GM21367 (cell line): ENCODE measurements around the gene NAT9.

Experiments
- ATAC-seq: cut with Tn5 transposase; IDR thresholded peaks from one replicate; pipeline ENCODE4 v1.9.1; 2021; ENCODE audit not compliant: unreplicated experiment

Gene NAT9

DNA sequence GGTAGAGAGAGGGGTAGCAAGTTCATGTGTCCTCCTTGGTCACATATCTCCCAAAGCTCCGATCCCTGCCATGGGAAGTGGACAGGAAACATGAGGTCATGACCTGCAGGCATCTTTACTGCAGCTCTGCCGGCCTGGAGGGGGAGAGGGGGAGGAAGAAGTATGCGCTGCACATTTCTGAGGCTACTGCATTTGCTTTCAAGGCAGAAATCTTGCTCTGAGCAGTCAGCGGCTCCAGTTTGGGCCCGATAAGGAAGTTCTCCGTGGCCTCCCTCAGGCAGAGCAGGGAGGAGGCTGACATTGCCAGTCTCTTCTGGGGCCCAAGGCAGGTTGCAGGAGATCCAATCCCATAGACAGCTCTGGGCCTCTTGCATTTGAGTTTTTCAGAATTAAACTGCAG lies 29.2 kb downstream of the NAT9 start:
- no peak for ATAC-seq

- no peak for ATAC-seq
Observed at GRCh38 chr17:74746376-74746775, 29.8 kb downstream of the NAT9 start.

DNA sequence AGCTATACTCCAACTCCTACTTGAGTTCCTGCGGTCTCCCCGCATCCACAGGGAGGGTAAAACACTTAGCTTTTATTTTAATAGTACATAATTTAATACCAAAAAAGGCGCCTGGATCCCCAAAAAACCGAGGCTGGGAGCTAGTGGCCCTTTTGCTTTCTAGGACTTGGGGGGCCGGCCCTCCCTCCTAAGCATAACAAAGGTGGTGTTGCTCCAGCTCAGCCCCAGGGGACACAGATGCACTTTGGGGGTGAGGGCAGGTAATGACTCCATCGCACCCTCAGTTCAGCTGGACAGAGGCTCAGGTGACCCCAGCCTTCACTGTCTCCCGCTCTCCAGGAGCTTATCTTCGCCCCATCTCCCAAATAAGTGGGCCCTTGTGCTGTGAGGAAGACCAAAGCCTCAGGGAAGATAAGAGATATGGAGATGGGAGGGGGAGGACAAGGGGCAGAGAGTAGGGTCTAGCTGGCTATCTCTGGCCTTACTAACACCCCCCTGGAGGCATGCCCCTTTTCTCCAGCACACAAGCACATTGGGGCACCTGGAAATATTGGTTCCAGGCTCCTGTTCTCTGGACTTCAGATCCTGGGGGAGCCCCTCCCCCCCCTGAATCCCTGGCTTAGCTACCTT lies 30.5 kb downstream of the NAT9 start:
- ATAC-seq: no peak

- ATAC-seq: no peak
Observed at GRCh38 chr17:74744714-74745547, 31.2 kb downstream of the NAT9 start.

DNA sequence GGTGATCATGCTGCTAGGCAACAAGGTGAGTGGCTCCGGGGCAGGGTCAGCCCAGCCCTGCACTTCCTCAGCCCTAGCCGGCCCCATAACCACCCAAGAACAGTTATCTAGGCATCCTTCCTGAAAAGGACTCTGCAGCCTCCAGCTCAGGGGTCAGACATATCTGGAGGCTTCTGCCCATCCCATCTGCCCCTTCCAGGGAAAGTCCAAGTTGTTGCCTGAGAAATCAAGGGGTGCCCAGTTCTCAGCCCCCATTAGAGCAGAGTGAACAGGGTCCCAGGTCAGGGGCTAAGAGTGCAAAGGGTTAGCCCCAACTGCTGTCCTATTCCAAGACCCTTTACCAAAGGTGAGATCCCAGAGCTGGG lies 31.8 kb downstream of the NAT9 start:
- ATAC-seq: no peak

DNA sequence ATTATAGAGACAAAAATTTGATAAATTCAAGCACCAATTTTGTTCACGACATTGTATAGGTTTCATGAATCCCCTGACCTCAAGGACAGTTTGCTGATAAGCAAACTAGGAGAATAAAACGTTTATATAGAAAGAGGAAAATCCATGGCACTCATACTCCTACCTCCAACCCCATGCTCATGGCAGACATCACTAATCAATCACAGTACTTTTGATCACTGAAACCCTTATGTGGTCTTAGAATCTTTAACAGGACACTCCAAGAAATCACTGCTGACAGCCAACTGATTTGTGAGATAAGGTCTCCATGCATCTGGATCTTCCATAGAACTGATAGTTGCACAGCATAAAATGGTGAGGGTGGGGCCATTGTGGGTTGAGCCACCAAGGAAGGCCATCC lies 32.4 kb downstream of the NAT9 start:
- ATAC-seq: no peak

- no peak for ATAC-seq
Observed at GRCh38 chr17:74742978-74743545, 33.1 kb downstream of the NAT9 start.

DNA sequence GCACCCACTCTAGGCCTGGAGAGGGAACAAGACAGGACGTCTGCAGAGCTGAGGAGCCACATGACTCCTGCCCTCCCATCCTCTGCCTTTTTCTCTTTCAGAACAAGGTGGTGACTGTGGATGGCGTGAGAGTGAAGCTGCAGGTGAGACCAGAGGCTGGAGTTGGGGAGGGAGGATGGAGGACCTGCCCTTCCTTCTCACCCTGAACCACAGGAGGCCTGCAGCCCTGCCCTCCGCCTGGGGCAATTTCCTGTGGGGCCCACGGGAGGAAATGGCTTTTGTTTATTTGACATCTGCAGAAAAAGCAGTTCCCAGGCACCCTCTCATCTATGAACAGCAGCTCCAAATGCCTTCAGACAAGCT lies 34.0 kb downstream of the NAT9 start:
- peak; percentile 37 for ATAC-seq

- no peak for ATAC-seq
Observed at GRCh38 chr17:74740641-74741387, 35.3 kb downstream of the NAT9 start.

GRCh38 chr17:74740173-74740572 lies 36.0 kb downstream of the NAT9 start:
- ATAC-seq: no peak

- ATAC-seq: no peak
Observed at GRCh38 chr17:74739227-74739831, 36.8 kb downstream of the NAT9 start.

DNA sequence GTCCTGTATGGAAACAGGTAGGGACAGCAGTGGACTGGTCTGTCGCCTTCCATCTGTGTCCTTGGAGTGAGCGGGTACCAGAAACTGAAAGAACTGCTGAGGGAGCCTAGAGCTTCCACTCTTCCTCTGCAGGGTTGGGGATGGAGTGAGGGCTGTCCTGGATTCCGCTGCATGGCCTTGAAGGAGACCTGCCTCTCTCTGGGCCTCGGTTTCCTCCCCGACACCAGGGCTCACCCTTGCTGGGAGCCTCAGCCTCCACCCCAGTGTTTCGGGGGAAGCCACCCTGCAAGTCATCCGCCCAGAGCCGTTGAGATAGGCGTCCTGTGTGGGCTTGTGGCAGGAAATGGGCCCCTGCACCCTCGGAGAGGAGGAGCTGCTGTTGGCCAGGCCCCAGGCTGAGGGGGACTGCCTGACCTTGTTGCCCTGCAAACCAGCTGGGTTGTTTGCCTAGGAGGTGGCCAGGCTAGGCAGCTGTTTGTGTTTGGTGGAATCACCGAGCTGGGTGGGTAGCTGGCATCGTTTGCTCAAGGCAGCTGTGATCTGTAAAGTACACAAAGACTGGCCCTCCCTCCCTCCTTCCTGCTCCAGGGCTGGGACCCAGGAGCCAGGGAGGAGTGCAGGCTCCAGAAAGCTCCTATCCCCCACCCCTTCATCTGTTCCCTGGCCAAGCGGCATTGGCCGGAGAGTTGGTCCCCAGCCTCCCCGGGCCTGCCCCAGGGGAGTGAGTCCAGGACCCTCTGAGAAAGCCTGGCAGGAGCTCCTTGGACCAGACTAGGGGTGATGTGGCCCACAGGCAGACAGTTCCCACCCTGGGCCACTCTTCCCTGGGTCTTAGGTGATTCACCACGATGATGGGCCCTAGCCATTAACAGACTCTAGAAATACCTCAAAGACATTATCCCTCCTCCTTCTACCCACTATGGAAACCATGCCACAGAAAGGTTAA lies 37.8 kb downstream of the NAT9 start:
- peak; percentile 42 for ATAC-seq

DNA sequence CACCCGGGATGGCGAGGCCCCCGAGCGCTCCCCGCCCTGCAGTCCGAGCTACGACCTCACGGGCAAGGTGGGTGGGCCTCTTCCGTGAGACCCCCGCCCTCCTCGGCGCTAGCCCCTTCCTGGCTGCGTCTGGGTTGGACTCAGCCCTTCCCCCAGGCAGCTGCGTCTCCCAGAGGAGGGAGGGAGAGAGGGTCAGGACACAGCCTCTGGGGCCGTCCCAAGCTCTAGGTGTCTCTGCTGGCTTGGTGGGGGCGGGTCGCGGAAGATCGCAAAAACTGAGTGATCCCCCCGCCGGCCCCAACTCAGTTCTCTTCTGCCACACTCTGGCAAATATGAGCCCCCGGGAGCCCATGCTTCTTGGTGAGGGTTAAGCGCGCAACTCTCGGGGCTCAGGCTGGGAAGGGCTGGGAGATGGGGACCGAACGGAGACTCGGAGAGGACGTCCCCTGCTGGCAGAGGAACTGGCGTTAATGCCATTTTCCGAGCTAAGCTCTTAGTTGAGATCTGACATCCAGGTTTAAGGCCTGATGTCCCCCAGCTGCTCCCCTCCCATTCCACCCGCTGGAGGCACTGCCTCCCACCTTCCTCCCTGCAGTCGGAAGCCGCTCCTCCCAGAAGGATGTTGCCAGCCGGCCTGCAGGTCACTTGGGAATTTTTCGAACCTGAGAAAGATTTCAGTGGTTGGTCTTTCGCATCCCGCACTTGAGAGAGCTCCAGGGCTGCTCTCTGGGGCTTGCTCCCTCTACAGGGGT lies 38.7 kb downstream of the NAT9 start:
- no peak for ATAC-seq

DNA sequence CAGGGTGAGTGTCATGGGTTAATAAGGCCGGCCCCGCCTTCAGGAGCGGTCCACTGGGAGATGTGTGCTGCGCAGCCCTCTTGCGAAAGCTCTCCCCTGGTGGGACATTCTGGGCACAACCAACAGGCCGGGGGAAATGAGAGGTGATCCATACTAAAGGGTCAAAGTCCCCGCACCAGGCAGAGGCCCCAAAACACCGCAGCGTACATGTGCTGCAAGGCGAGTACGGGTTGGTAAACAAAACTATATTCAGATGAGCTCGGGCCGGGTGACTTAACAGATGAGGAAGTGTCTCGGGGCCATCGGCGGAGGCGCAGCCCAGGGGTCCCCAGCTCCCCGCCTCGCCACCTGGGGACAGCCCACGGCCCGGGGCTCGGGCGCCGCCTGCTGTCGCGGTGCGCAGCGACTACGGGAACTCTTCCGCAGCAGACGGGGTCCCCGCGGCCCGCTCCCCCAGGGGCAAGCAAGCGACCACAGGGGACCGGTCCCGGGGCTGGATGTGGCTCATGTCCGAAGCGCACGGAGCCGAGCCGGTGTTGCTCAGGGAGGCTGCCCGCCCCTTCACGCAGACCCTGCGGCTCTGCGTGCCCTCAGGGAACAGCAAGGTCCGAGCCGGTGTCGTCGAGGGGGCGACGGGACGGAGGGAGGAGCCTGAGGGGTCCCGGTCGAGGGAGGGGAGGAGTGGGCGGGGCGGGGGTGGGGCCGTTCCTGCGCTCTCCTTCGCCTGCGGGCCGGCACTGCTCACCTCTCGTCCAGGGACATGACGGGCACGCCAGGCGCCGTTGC lies 39.4 kb downstream of the NAT9 start, which contains the start of gene RAB37:
TSS of gene RAB37 (plus strand) at position 744 of the 786 bp plus-strand sequence. CDS start at position 761, 17 bp downstream.
- ATAC-seq: no peak

DNA sequence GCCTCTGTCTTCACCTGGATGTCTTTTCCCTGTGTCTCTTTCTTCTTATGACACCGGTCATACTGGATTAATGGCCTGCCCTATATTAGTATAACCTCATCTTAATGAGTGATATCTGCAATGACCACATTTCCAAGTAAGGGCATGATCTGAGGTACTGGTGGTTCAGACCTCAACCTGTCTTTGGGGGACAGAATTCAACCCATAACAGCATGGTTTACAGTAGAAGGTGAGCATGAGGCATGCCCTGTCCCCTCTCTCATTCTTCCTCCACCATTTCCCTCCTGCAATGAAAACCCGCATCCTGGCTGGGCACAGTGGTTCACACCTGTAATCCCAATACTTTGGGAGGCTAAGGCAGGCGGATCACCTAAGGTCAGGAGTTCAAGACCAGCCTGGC lies 41.9 kb downstream of the NAT9 start:
- no peak for ATAC-seq

DNA sequence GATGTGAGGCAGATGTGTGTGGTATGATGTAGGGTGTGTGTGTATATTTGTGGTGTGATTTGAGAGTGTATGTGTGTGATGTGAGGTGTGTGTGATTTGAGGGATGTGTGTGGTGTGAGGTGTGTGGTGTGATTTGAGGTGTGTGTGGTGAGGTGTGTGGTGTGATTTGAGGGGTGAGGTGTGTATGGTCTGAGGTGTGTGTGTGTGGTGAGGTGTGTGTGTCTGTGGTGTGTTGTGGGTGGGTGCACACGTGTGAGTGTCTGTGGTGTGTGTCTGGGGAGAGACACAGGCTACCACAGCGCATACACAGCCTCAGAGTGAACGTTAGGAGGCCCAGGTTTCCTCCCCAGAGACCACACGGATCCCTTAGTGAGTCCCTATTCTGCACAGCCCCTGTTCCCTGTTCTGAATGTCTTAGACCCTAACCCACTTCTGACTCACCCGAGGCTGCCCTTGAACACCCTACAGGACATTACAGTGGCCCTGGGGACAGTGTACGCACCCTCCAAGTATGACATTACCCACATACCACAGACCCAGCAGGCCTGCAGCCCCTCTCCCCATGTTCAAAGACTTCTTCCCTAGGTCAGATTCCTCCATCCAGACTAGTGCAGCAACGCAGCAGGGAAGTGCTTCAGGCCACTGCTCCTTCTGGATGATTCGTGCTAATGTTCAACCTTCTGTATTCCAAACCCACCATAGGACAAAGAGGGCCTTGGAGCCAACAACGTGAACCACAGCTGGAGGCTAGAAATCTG lies 42.6 kb downstream of the NAT9 start:
- no peak for ATAC-seq

DNA sequence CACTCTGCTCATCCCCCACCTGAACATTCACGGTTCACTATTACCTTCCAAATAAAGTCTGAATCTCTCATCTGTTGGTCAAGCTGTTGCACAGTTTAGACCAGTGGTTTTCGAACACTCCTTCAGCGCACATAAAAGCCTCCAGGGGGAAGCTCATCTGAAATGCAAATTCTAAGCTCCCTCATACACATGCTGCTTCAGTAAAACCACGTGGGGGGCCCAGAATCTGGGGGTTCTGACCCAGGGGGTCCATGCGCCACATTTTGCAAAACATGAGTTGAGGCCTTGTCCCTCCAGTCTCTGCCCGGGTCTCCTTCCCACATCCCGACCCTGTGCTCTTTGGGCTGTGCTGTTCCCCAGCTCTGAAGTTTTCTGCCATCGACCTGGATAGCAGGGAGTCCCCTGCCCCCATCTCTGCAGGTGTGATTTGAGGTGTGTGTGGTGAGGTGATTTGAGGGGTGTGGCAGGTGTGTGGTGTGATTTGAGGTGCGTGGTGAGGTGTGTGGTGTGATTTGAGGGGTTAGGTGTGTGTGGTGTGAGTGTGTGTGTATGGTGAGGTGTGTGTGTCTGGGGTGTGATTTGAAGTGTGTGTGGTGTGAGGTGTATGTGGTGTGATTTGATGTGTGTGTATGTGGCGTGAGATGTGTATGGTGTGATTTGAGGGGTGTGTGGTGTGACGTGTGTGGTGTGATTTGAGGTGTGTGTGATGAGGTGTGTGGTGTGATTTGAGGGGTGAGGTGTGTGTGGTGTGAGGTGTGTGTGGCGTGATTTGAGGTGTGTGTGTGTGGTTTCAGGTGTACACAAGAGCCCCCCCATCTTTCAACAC lies 43.9 kb downstream of the NAT9 start:
- no peak for ATAC-seq
